GM18907 (cell line): ENCODE data around the gene BRINP1.

Source experiments
- ATAC-seq: cut with Tn5 transposase; IDR thresholded peaks from one replicate; pipeline ENCODE4 v1.9.1; 2021; ENCODE audit warnings: mild to moderate bottlenecking, moderate library complexity; ENCODE audit not compliant: unreplicated experiment

The BRINP1 gene

DNA sequence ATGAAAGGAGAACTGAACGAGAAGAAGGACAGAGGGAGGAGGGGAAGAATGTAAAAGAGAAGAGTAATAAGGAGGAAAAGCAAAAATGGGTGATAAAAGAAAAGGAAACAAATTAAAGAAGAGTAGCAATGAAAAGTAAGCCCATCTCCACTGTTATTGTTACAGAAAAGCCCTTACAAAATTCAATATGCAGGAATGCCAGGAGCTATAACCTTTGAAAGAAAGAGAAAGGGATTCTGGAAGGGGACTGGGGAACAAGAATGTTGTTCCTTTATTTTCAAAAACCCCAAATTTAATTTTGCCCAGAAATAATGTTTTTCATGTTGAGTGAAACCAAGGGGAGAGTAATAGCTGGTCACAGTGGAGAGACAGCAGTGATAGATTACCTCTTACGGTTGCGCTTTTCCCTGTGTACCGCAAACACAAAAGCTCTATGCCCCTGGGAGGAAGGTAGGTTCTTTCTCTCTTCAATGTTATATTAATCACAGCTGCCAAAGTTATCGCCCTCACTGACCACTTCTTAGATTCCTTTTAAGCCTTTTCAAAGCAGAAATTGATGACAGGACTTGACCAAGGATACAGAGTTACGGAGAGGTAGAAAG is 86.7 kb downstream of the BRINP1 start:
- ATAC-seq: no peak

- no peak for ATAC-seq
Measured at GRCh38 chr9:119280740-119281485, 88.3 kb downstream of the BRINP1 start.

DNA sequence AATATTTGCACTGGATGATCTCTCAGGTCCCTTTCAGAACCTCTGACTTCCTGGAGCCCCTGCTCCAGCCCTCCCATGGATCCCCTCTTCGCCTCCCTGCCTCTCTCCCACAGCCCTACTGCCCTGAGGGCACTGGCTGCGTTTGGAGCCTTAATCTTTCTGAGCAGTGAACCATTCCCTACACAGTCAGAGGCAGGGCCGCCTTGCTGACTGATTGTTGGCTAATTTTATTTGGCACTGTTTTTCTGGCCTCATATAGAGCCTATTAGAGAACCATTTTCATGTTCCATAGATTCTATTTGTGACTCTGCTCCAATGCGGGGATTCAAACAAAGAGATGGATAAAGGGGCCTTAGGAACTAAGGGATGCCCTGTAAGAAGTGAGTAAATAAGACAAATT is 91.1 kb downstream of the BRINP1 start:
- no peak for ATAC-seq

DNA sequence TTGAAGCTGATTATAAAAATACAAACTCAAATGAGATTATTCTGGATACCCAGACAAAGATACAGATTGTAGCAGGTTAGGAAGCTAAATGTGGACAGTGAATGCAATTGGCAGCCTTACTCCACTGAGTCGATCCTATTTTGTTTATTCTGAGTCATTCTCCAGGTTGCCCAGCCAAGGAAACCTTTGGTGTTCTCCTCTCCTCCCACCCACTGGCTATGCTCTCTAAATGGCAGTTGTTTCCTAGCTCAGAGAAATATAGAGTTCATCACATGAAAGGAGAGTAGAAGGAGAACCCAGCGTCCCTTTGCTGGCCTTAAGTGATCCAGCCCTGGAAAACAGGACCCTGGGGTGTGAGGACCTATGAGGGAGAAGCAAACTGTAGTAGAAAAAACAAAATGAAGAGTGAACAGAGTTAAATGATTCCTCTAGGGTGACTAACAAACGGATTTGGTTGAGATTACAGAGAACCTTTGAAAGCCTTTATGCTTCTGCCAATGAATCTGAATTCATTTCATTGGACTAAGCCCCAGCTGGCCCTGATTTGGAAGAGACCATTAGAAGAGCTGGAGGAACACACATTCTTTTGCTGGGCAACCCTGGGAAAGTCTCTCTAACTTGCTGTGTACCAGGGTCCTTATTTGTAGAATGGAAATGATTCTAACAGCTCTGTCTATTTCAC is 95.1 kb downstream of the BRINP1 start:
- ATAC-seq: no peak

- no peak for ATAC-seq
Measured at GRCh38 chr9:119273325-119273904, 95.8 kb downstream of the BRINP1 start.

GRCh38 chr9:119272500-119273211 is 96.6 kb downstream of the BRINP1 start:
- ATAC-seq: no peak

DNA sequence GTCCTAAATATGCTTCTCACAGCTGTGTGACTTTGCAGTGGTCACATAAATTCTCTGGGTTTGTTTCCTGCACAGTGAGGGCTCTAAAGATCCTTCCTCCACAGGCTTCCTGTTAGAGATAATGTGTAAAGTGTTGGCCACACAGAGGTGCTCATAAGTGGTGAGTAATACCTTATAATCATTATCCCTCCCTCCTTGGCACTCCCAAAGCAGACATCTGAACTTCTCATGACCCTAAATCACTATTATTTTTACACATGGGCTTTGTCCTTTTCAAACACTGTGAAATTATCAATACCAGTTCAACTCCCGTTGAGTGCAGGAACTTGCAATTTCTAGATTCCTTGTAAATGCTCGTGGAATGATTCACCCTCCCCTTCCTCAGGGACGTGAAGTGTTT is 100.2 kb downstream of the BRINP1 start:
- no peak for ATAC-seq

DNA sequence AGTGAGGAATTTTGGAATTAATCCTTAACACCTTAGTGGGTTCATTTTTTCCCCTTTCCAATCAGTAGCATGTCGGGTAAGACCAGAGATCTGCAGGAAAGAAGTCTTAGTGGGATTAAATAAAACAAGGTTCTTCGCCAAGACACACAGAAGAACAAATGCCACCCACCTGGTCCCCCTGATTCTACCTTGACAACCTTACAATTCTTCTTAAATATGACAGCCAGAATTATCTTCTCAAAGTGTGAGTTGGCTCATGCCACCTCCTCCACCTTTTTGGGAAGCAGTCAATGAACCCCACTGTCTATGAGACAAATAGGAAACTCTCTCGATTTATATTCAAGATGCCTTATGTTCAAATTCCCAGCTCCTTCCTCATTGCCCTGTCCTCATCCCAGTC is 105.1 kb downstream of the BRINP1 start:
- ATAC-seq: no peak

- no peak for ATAC-seq
Measured at GRCh38 chr9:119257592-119257991, 111.6 kb downstream of the BRINP1 start.

GRCh38 chr9:119255116-119255515 is 114.1 kb downstream of the BRINP1 start:
- ATAC-seq: no peak

DNA sequence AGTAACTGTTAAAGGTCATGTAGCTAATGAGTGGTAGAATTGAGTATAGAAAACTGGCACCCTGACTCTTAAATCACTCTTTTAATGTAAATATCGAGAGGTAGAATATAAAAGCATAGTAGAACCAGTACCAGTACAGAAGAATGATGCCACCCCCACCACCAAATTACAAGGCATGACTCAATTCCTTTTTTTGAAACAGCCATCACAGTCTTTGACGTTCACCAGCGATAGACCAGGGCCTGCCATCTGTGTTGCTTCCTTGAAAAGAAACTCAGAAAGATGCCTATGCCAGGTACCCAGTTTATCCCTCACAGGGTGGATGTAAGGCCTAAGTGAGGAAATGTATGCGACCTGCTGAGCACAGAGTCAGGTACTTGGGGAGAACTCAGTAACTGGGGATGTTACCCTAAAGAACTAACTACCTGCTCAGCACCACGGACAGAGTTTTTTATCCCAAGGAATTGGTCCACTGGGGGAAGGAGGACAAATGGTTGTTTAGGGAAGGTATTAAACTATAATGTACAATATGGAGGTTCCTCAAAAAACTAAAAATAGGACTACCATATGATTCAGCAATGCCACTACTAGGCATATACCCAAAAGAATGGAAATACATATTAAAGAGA is 116.5 kb downstream of the BRINP1 start:
- no peak for ATAC-seq

DNA sequence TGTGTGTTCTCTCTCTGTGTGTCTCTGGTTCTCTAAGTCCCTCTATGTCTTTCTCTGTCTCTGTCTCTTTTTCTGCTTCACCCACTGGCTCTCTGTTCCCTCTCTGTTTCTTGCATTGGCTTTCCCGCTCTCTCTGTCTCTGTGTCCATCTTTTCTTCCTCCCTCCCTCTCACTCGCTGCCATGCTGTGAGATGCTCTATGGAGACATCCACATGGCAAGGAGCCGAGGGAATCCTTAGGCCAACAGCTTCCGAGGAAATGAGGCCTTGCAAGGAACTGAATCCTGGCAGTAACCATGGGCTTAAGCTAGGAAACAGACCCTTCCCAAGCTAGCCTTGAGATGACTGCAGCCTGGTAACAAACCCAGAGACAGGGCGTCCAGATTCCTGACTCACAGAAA is 117.3 kb downstream of the BRINP1 start:
- ATAC-seq: no peak

GRCh38 chr9:119250730-119251129 is 118.5 kb downstream of the BRINP1 start:
- no peak for ATAC-seq

DNA sequence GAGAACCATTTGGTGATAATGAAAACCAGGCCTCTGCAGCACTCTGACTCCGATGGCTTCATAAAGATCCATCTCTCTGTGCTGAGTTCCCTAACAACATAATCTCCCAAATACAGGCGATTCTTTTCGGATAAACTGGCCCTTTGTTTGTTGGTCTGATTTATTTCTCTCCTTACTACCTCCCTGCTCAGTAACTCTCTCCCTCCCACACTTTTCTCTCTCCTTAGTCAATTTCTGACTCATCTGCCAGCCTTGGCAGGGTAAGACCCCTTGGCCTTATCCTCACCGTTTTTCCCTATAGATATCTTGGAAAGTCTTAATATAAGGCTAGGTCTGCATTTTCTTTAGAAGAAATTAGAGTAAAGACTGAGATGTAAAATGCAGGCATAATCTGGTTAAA is 128.7 kb downstream of the BRINP1 start:
- no peak for ATAC-seq

DNA sequence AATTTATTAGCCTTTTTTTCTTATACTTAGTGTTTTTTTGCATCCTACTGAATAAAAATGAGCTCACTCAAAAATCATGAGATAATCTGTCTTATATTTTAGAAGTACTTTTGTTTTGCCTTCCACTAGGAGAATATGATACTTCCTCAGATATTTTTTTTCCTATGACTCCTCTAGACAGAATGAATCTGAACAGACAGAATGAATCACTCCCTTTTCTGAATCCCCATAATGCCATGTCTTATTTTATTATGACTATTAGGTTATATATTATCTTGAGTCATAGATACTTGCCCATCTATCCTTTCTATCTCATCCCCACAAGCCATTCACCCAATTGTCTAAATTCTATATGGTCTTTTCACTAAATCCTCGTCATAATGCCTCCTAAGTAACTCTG is 134.6 kb downstream of the BRINP1 start:
- no peak for ATAC-seq

GRCh38 chr9:119227422-119227821 is 141.8 kb downstream of the BRINP1 start:
- ATAC-seq: no peak

- ATAC-seq: no peak
Measured at GRCh38 chr9:119224431-119224830, 144.8 kb downstream of the BRINP1 start.

- no peak for ATAC-seq
Measured at GRCh38 chr9:119221276-119221675, 148.0 kb downstream of the BRINP1 start.

- no peak for ATAC-seq
Measured at GRCh38 chr9:119218293-119218692, 150.9 kb downstream of the BRINP1 start.

DNA sequence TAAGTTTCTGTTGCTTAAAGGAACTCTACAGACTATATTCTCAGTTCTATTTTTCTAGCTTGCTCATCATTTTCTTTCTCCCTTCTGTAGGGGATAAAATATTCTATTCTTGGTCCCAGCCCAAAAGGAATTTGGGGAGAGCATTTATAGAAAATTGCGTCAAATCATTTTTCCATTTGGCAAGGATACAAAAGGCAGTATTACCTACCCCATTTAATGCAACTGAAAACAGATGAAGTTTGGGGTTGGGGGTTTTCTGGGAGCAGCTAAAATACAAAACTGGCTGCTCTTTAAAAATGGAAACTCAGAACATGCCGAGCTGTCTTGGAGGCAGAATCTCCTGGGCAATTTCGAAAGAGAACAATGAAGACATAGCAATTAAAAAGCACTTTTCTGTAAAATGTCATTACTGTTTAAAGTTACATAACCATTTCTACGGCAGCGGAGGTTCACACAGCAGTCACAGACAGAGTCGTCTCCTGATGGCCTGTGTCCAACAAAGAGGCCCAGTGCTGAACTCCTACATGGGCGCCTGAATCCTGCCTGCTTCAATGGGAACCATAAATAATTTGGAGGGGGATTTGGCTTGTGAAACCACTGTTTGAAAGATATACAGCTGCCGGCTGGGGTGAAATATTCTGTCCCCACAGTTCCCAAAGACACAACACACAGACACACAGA is 152.4 kb downstream of the BRINP1 start:
- no peak for ATAC-seq
